MM.1S (cell line): ENCODE measurements around the gene RNF111.

ENCODE experiments used
- CTCF ChIP-seq: fragments of 300-600 bp; sonication (generic); IDR thresholded peaks from 2 replicates; pipeline ENCODE4 v1.5.1; 2016; ENCODE audit warnings: antibody characterized with exemption, low read length, mixed read lengths
- EZH2 ChIP-seq: fragments of 300-600 bp; sonication (generic); optimal IDR thresholded peaks from 2 replicates; pipeline ENCODE3; 2017; ENCODE audit warnings: low read depth, mild to moderate bottlenecking, antibody characterized with exemption, low read length, mixed read lengths

GRCh38 chr15:59116771-59117170 lies 129.3 kb downstream of the RNF111 start:
- no peak for TF ChIP-seq CTCF
- no peak for TF ChIP-seq EZH2
